Measurements from ENCODE around the gene SLC17A1.

GRCh38 chr6:25842526-25842925, 10.7 kb upstream of the SLC17A1 start:
- no peak for TF ChIP-seq YY1 (IDR thresholded peaks at IDR 0.05; ENCODE audit: insufficient read depth, insufficient read length)
- TF ChIP-seq SUZ12 (IDR thresholded peaks at IDR 0.05; ENCODE audit: extremely low read depth, insufficient read depth, insufficient read length) = no peak
